Trophoblast cell (in vitro differentiated cells and primary cell): ENCODE results near the gene TTC21A.

Source experiments
- DNase-seq, 2 donors: peaks; one replicate each; pipeline ENCODE4 v3.0.0-alpha.2; 2016
- H2AFZ ChIP-seq: 2 replicates; pipeline ENCODE4 v1.6.1; 2013; ENCODE audit warnings: low read length, moderate library complexity, mild to moderate bottlenecking; ENCODE audit not compliant: insufficient read depth, poor library complexity
- H2AK5ac ChIP-seq: 2 replicates; pipeline ENCODE4 v1.6.1; 2013; ENCODE audit warnings: mild to moderate bottlenecking, low read length
- H2BK120ac ChIP-seq: 2 replicates; pipeline ENCODE4 v1.6.1; 2013; ENCODE audit warnings: low read length, mild to moderate bottlenecking, moderate library complexity; ENCODE audit not compliant: insufficient read depth, poor library complexity
- H2BK12ac ChIP-seq: 2 replicates; pipeline ENCODE4 v1.6.1; 2013; ENCODE audit warnings: mild to moderate bottlenecking, low read length, moderate library complexity
- H2BK5ac ChIP-seq: 2 replicates; pipeline ENCODE4 v1.6.1; 2013; ENCODE audit warnings: low read length, low read depth, moderate library complexity, mild to moderate bottlenecking; ENCODE audit not compliant: poor library complexity
- H3K14ac ChIP-seq: 2 replicates; pipeline ENCODE4 v1.6.1; 2013; ENCODE audit warnings: mild to moderate bottlenecking, low read length
- H3K18ac ChIP-seq: 2 replicates; pipeline ENCODE4 v1.6.1; 2013; ENCODE audit warnings: mild to moderate bottlenecking, low read length
- H3K23ac ChIP-seq: 2 replicates; pipeline ENCODE4 v1.6.1; 2013; ENCODE audit warnings: low read length
- H3K27ac ChIP-seq: 2 replicates; pipeline ENCODE4 v1.5.1; 2013; ENCODE audit warnings: low read depth, mild to moderate bottlenecking, inconsistent platforms, low read length, moderate library complexity
- H3K27me3 ChIP-seq: 2 replicates; pipeline ENCODE4 v1.6.1; 2013; ENCODE audit warnings: inconsistent platforms, mild to moderate bottlenecking, low read length, moderate library complexity; ENCODE audit not compliant: insufficient read depth
- H3K36me3 ChIP-seq, 2 experiments: 1 replicate in 1 of 2; 2 replicates in 1 of 2; pipeline ENCODE4 v1.6.1; 2013; ENCODE audit warnings: low read length in 2 of 2, mild to moderate bottlenecking in 2 of 2, moderate library complexity in 1 of 2; ENCODE audit not compliant: insufficient read depth in 2 of 2, control insufficient read depth in 1 of 2
- H3K4ac ChIP-seq: 2 replicates; pipeline ENCODE4 v1.6.1; 2013; ENCODE audit warnings: low read depth, mild to moderate bottlenecking, low read length, moderate library complexity
- H3K4me1 ChIP-seq, 2 experiments: 1 replicate in 1 of 2; 2 replicates in 1 of 2; pipeline ENCODE4 v1.6.1; 2013; ENCODE audit warnings: low read length in 2 of 2, mild to moderate bottlenecking in 2 of 2, moderate library complexity in 1 of 2; ENCODE audit not compliant: insufficient read depth in 2 of 2, control insufficient read depth in 1 of 2
- H3K4me2 ChIP-seq: 2 replicates; pipeline ENCODE4 v1.6.1; 2013; ENCODE audit warnings: inconsistent platforms, mild to moderate bottlenecking, low read length, moderate library complexity
- H3K4me3 ChIP-seq: 2 replicates; pipeline ENCODE4 v1.5.1; 2013; ENCODE audit warnings: mild to moderate bottlenecking, low read depth, low read length, inconsistent platforms
- H3K79me1 ChIP-seq: one replicate; pipeline ENCODE4 v1.6.1; 2013; ENCODE audit warnings: low read length
- H3K79me2 ChIP-seq: 2 replicates; pipeline ENCODE4 v1.6.1; 2013; ENCODE audit warnings: low read length, mild to moderate bottlenecking; ENCODE audit not compliant: control insufficient read depth, insufficient read depth, poor library complexity
- H3K9ac ChIP-seq: 2 replicates; pipeline ENCODE4 v1.6.1; 2013; ENCODE audit warnings: mild to moderate bottlenecking, low read length
- H3K9me3 ChIP-seq: 2 replicates; pipeline ENCODE4 v1.6.1; 2013; ENCODE audit warnings: low read depth, mild to moderate bottlenecking, control low read depth, inconsistent platforms, low read length; ENCODE audit not compliant: insufficient read depth
- H4K12ac ChIP-seq: 2 replicates; pipeline ENCODE4 v1.6.1; 2013; ENCODE audit warnings: low read depth, mild to moderate bottlenecking, low read length, moderate library complexity
- H4K8ac ChIP-seq: 2 replicates; pipeline ENCODE4 v1.6.1; 2013; ENCODE audit warnings: low read depth, mild to moderate bottlenecking, low read length, moderate library complexity
- H4K91ac ChIP-seq: one replicate; pipeline ENCODE4 v1.6.1; 2013; ENCODE audit warnings: low read depth, mild to moderate bottlenecking, low read length, moderate library complexity
- WGBS: extraction: QIAGEN DNeasy Blood & Tissue Kit; methylation state at CpG from one replicate; pipeline ENCODE4 v1.1.7; 2013; ENCODE audit warnings: missing lambda C conversion rate; ENCODE audit not compliant: insufficient read length, insufficient coverage; ENCODE audit errors: extremely low coverage; 5-methylcytosine and 5-hydroxymethylcytosine counted together

TTC21A gene

GRCh38 chr3:39100500-39100886 is 7.0 kb upstream of the TTC21A start:
- Histone ChIP-seq H3K4me3 (no peak overlapping the region), H3K9ac (no peak overlapping the region), H3K18ac (no peak overlapping the region), H3K79me2 (no peaks in the 10 kb centered on the region), H2BK12ac (no peak overlapping the region), H3K9me3 (no peaks in the 10 kb centered on the region), H2BK5ac (no peak overlapping the region), H3K14ac (no peak overlapping the region), H4K91ac (no peak overlapping the region), H2AFZ (no peak overlapping the region), H3K27me3 (no peaks in the 10 kb centered on the region), H3K4me2 (no peak overlapping the region), H3K79me1 (peaks cover 2% of the 10 kb centered on the region), H3K23ac (no peak overlapping the region), H3K4me1 (peaks cover 6 to 10% of the 10 kb centered on the region in 2 experiments), H2BK120ac (no peak overlapping the region), H3K27ac (no peak overlapping the region), H4K12ac (no peak overlapping the region), H4K8ac (no peak overlapping the region), H3K4ac (no peak overlapping the region), H2AK5ac (no peak overlapping the region), H3K36me3 (peaks cover 41 to 43% of the 10 kb centered on the region in 2 experiments)
- no peak for DNase-seq
- WGBS = no CpG with 5 or more reads among the region's 9 CpGs

GRCh38 chr3:39101022-39101689 is 6.3 kb upstream of the TTC21A start:
- no peak overlapping the region for H3K14ac ChIP-seq
- H3K4me3 ChIP-seq = no peak overlapping the region
- H3K79me1 ChIP-seq = peaks cover 2% of the 10 kb centered on the region
- peaks cover 40 to 41% of the 10 kb centered on the region in 2 experiments for H3K36me3 ChIP-seq
- no CpG with 5 or more reads among the region's 5 CpGs for WGBS
- no peak overlapping the region for H3K27ac ChIP-seq
- no peak overlapping the region for H2AK5ac ChIP-seq
- peaks cover 6 to 12% of the 10 kb centered on the region in 2 experiments for H3K4me1 ChIP-seq
- no peak overlapping the region for H3K9ac ChIP-seq
- H4K12ac ChIP-seq = no peak overlapping the region
- H3K9me3 ChIP-seq = no peaks in the 10 kb centered on the region
- DNase-seq = peak in 1 of 2 donors; percentile 60
- H2BK12ac ChIP-seq = no peak overlapping the region
- H2AFZ ChIP-seq = no peak overlapping the region
- H3K4me2 ChIP-seq = no peak overlapping the region
- no peak overlapping the region for H4K8ac ChIP-seq
- H2BK5ac ChIP-seq = no peak overlapping the region
- H3K23ac ChIP-seq = no peak overlapping the region
- no peaks in the 10 kb centered on the region for H3K27me3 ChIP-seq
- H3K18ac ChIP-seq = no peak overlapping the region
- no peaks in the 10 kb centered on the region for H3K79me2 ChIP-seq
- H3K4ac ChIP-seq = no peak overlapping the region
- H2BK120ac ChIP-seq = no peak overlapping the region
- no peak overlapping the region for H4K91ac ChIP-seq

- no peak overlapping the region for H2AK5ac ChIP-seq
- no peak for DNase-seq
- no peaks in the 10 kb centered on the region for H3K27me3 ChIP-seq
- H3K79me1 ChIP-seq = peaks cover 10% of the 10 kb centered on the region
- H3K9me3 ChIP-seq = no peaks in the 10 kb centered on the region
- no CpG with 5 or more reads among the region's 8 CpGs for WGBS
- H3K14ac ChIP-seq = no peak overlapping the region
- H3K36me3 ChIP-seq = peaks cover 37 to 38% of the 10 kb centered on the region in 2 experiments
- no peak overlapping the region for H4K91ac ChIP-seq
- H4K8ac ChIP-seq = no peak overlapping the region
- H3K4ac ChIP-seq = peak overlapping the region; percentile 9
- H3K4me3 ChIP-seq = no peak overlapping the region
- no peak overlapping the region for H3K23ac ChIP-seq
- H3K18ac ChIP-seq = peak overlapping the region; percentile 30
- no peak overlapping the region for H3K4me2 ChIP-seq
- no peak overlapping the region for H4K12ac ChIP-seq
- no peak overlapping the region for H2BK12ac ChIP-seq
- H3K9ac ChIP-seq = no peak overlapping the region
- H3K79me2 ChIP-seq = peaks cover 8% of the 10 kb centered on the region
- no peak overlapping the region for H3K27ac ChIP-seq
- H2BK5ac ChIP-seq = no peak overlapping the region
- no peak overlapping the region for H2BK120ac ChIP-seq
- H2AFZ ChIP-seq = no peak overlapping the region
- peaks cover 2 to 9% of the 10 kb centered on the region in 2 experiments for H3K4me1 ChIP-seq
Observed at GRCh38 chr3:39102504-39103323, 4.8 kb upstream of the TTC21A start.

GRCh38 chr3:39103324-39103693 is 4.2 kb upstream of the TTC21A start:
- Histone ChIP-seq H4K91ac (no peak overlapping the region), H3K9ac (no peak overlapping the region), H2BK5ac (no peak overlapping the region), H3K27me3 (no peaks in the 10 kb centered on the region), H4K8ac (no peak overlapping the region), H3K23ac (no peak overlapping the region), H3K9me3 (no peaks in the 10 kb centered on the region), H3K4me2 (no peak overlapping the region), H2BK120ac (no peak overlapping the region), H2BK12ac (no peak overlapping the region), H2AK5ac (no peak overlapping the region), H4K12ac (no peak overlapping the region), H2AFZ (no peak overlapping the region), H3K18ac (no peak overlapping the region), H3K36me3 (peaks cover 31 to 32% of the 10 kb centered on the region in 2 experiments), H3K79me1 (peaks cover 10% of the 10 kb centered on the region), H3K27ac (no peak overlapping the region), H3K4ac (peak overlapping the region; percentile 9), H3K79me2 (peaks cover 8% of the 10 kb centered on the region), H3K14ac (no peak overlapping the region), H3K4me1 (peaks cover 0 to 11% of the 10 kb centered on the region in 2 experiments), H3K4me3 (no peak overlapping the region)
- no CpG with 5 or more reads among the region's 4 CpGs for WGBS
- no peak for DNase-seq
